PC-3 (cell line): ENCODE data around the gene TMEM178B.

Experiments used
- CTCF ChIP-seq: fragments of 300-600 bp; sonication (generic); conservative IDR thresholded peaks from 2 replicates; pipeline ENCODE4 v1.5.1; 2017; ENCODE audit warnings: antibody characterized with exemption, low read depth, mild to moderate bottlenecking, low read length
- EZH2 ChIP-seq: fragments of 300-600 bp; sonication (generic); IDR thresholded peaks from one replicate; pipeline ENCODE4 v1.6.1; 2017; ENCODE audit warnings: antibody characterized with exemption, mild to moderate bottlenecking, low read length; ENCODE audit not compliant: unreplicated experiment
- EZH2phosphoT487 ChIP-seq: fragments of 300-600 bp; sonication (generic); IDR thresholded peaks from 2 replicates; pipeline ENCODE4 v1.6.1; 2018; ENCODE audit warnings: mild to moderate bottlenecking, antibody characterized with exemption, low read length, borderline replicate concordance

GRCh38 chr7:141286522-141286921, 212.7 kb downstream of the TMEM178B start:
- TF ChIP-seq CTCF, result no peak
- no peak for TF ChIP-seq EZH2
- TF ChIP-seq EZH2phosphoT487, result no peak
